Thyroid gland (tissue), 4 donors: ENCODE measurements around the gene NFKBIB. TPM values are rescaled to one million over a fixed set of nuclear protein-coding genes. Genes with fewer than 3 reads are reported as not detected.

ENCODE experiments used
- DNase-seq, 2 donors: peaks; one replicate each; pipeline ENCODE4 v3.0.0-alpha.2; 2019
- H3K27ac ChIP-seq, 3 donors: fragments of 200-600 bp; sonication (generic); 1 replicate in 2 of 3; 2 replicates in 1 of 3; pipeline ENCODE4 v1.5.1; 2016 to 2019; ENCODE audit warnings: mild to moderate bottlenecking in 1 of 3, moderate library complexity in 1 of 3
- H3K27me3 ChIP-seq: fragments of 200-600 bp; sonication (generic); one replicate; pipeline ENCODE4 v1.5.1; 2019
- H3K36me3 ChIP-seq, 2 donors: fragments of 200-600 bp; sonication (generic); one replicate each; pipeline ENCODE4 v1.5.1; 2016 to 2019
- H3K4me1 ChIP-seq, 2 donors: fragments of 200-600 bp; sonication (generic); one replicate each; pipeline ENCODE4 v1.5.1; 2017 to 2019
- H3K4me3 ChIP-seq, 3 donors: fragments of 200-600 bp; sonication (generic); replicated peaks in 1 of 3; 1 replicate in 2 of 3; 2 replicates in 1 of 3; pipeline ENCODE4 v1.5.1; 2016; ENCODE audit warnings: mild to moderate bottlenecking in 1 of 3
- H3K9me3 ChIP-seq: fragments of 200-600 bp; sonication (generic); one replicate; pipeline ENCODE4 v1.5.1; 2017
- CTCF ChIP-seq, 6 experiments: fragments of 200-600 bp in 3 of 6; fragments of 450-650 bp in 3 of 6; sonication (generic) in 3 of 6; IDR thresholded peaks; one replicate each; pipeline ENCODE4 v1.5.1; 2016 to 2019; ENCODE audit warnings: antibody characterized with exemption in 6 of 6, mild to moderate bottlenecking in 2 of 6, inconsistent platforms in 1 of 6, moderate library complexity in 1 of 6
- POLR2A ChIP-seq, 2 donors: fragments of 450-650 bp; IDR thresholded peaks; one replicate each; pipeline ENCODE4 v1.6.1; 2017; ENCODE audit warnings: antibody characterized with exemption in 2 of 2, mild to moderate bottlenecking in 2 of 2, moderate library complexity in 1 of 2
- WGBS, 2 donors: methylation state at CpG; one replicate each; pipeline ENCODE4 v1.1.5; 2017; 5-methylcytosine and 5-hydroxymethylcytosine counted together
- intact Hi-C: fragments of 100-400 bp; cut with DNase I; formaldehyde crosslinking; loops from one replicate; pipeline ENCODE4 v1.15.1; 2023
- total RNA-seq, 4 donors: library from RNA; depleted of rRNA; stranded (reverse); fragments of >200 nt; gene quantifications; one replicate each; pipeline ENCODE4 v1.2.3, GENCODE V29; 2016

NFKBIB gene
- total RNA-seq, 4 donors from 2014 or later: 18.6 to 23.7 (median 21.2) TPM

GRCh38 chr19:38941979-38942378, 42.2 kb downstream of the NFKBIB start:
- no peaks in the 10 kb centered on the region for H3K9me3 ChIP-seq
- no peaks in the 10 kb centered on the region for H3K36me3 ChIP-seq
- DNase-seq: no peak
- no peaks in the 10 kb centered on the region for H3K27me3 ChIP-seq
- WGBS, 2 donors: 82 to 86% methylated on average over 2 of the region's 2 CpGs
- TF ChIP-seq POLR2A (IDR thresholded peaks at IDR 0.05): no peak
- no peak for TF ChIP-seq CTCF (IDR thresholded peaks at IDR 0.05)
- H3K4me3 ChIP-seq: no peak overlapping the region
- intact Hi-C loops: loop anchor here (10.0 kb wide), 1 partner anchor 407 kb away; no protein-coding TSS in a partner anchor
- H3K27ac ChIP-seq: no peak overlapping the region
- no peaks in the 10 kb centered on the region for H3K4me1 ChIP-seq

DNA sequence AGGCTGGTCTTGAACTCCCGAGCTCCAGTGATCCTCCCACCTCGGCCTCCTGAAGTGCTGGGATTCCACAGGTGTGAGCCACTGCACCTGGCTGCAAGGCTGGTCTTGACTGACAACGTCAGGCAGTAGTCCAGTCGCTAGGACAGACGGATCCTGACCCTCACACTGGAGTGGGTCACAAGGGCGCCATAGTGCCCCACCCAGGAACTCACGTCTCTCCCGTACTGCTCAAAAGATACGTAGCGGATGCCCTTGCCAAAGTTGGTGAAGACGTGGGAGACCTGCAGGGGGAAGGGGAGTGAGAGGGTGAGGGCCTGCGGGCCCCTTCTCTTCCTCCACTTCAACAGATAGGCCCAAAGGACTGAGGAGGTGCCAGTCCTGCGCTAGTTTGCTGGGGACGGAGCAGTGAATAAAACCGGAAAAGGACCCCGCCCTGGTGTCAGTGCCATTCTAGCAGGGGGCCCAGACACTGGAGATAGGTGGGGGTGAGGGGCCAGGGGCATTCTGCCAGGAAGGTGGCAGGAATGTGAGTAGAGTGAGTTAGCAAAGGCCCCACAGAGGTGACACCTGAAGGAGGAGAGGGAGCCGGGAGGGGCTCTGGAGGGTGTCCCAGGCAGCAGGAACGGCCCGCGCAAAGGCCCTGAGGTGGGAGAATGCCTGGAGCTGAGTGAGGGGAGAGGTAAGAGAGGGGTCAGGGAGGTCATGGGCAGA, 42.9 kb downstream of the NFKBIB start:
- Histone ChIP-seq H3K27ac (no peak overlapping the region), H3K9me3 (no peaks in the 10 kb centered on the region), H3K36me3 (no peaks in the 10 kb centered on the region), H3K4me3 (no peak overlapping the region), H3K27me3 (no peaks in the 10 kb centered on the region), H3K4me1 (no peaks in the 10 kb centered on the region)
- no peak for DNase-seq
- WGBS, 2 donors: 78 to 88% methylated on average over 18 to 20 of the region's 20 CpGs
- TF ChIP-seq POLR2A (IDR thresholded peaks at IDR 0.05) (no peak), CTCF (IDR thresholded peaks at IDR 0.05) (no peak)
- intact Hi-C loops: loop anchor here (10.0 kb wide), 1 partner anchor 408 kb away; no protein-coding TSS in a partner anchor

- no peaks in the 10 kb centered on the region for H3K9me3 ChIP-seq
- no peak overlapping the region for H3K27ac ChIP-seq
- H3K36me3 ChIP-seq: no peaks in the 10 kb centered on the region
- DNase-seq: no peak
- no peak for TF ChIP-seq POLR2A (IDR thresholded peaks at IDR 0.05)
- TF ChIP-seq CTCF (IDR thresholded peaks at IDR 0.05): no peak
- peaks cover 3% of the 10 kb centered on the region for H3K27me3 ChIP-seq
- intact Hi-C loops: loop anchor here (10.0 kb wide), 1 partner anchor 410 kb away; no protein-coding TSS in a partner anchor
- H3K4me1 ChIP-seq: peaks cover 4 to 5% of the 10 kb centered on the region in 2 donors
- 88 to 100% methylated on average over 3 to 11 of the region's 12 CpGs for WGBS, 2 donors
- no peak overlapping the region for H3K4me3 ChIP-seq
These were observed 45.3 kb downstream of the NFKBIB start for GRCh38 chr19:38944981-38945506.

GRCh38 chr19:38945562-38946228, 45.9 kb downstream of the NFKBIB start:
- H3K4me1 ChIP-seq: peaks cover 7 to 8% of the 10 kb centered on the region in 2 donors
- no peaks in the 10 kb centered on the region for H3K9me3 ChIP-seq
- H3K27ac ChIP-seq: no peak overlapping the region
- no peak overlapping the region for H3K4me3 ChIP-seq
- H3K27me3 ChIP-seq: peaks cover 3% of the 10 kb centered on the region
- WGBS, 2 donors: 86 to 92% methylated on average over 2 to 3 of the region's 3 CpGs
- H3K36me3 ChIP-seq: no peaks in the 10 kb centered on the region
- intact Hi-C loops: loop anchor here (10.0 kb wide), 1 partner anchor 411 kb away; no protein-coding TSS in a partner anchor
- TF ChIP-seq CTCF (IDR thresholded peaks at IDR 0.05): no peak
- no peak for TF ChIP-seq POLR2A (IDR thresholded peaks at IDR 0.05)
- DNase-seq: no peak
